ENCODE measurements around the gene RWDD4. TPM values are rescaled to one million over a fixed set of nuclear protein-coding genes. Genes with fewer than 3 reads are reported as not detected.

Gene RWDD4
- total RNA-seq, 1 donor = 19.9 TPM

GRCh38 chr4:183681119-183681518 lies 22.1 kb upstream of the RWDD4 start:
- no peak overlapping the region for H3K4me3 ChIP-seq (ENCODE audit: insufficient read depth, low read length)
- no peaks in the 10 kb centered on the region for H3K9me3 ChIP-seq (ENCODE audit: low read depth, low read length)
- H3K27me3 ChIP-seq (ENCODE audit: insufficient read depth, low read length) = no peaks in the 10 kb centered on the region
- H3K36me3 ChIP-seq (ENCODE audit: insufficient read depth, low read length) = peaks cover 59% of the 10 kb centered on the region
- no peaks in the 10 kb centered on the region for H4K20me1 ChIP-seq (ENCODE audit: insufficient read depth, low read length)
- no peak for DNase-seq (ENCODE audit: insufficient read length, low spot score, missing footprints)
- H3K79me2 ChIP-seq (ENCODE audit: insufficient read depth, low read length) = no peaks in the 10 kb centered on the region
- H2AFZ ChIP-seq (ENCODE audit: low read length) = no peak overlapping the region
- H3K4me1 ChIP-seq (ENCODE audit: insufficient read depth, low read length) = no peaks in the 10 kb centered on the region
- TF ChIP-seq CTCF (IDR thresholded peaks at IDR 0.05; ENCODE audit: extremely low read depth, low read depth, low read length) = no peak
- no peak overlapping the region for H3K27ac ChIP-seq (ENCODE audit: low read depth, low read length)
- no peak overlapping the region for H3K4me2 ChIP-seq (ENCODE audit: insufficient read depth, low read length)

GRCh38 chr4:183675625-183676024 lies 16.6 kb upstream of the RWDD4 start:
- H3K4me2 ChIP-seq (ENCODE audit: insufficient read depth, low read length) = no peak overlapping the region
- no peak for TF ChIP-seq CTCF (IDR thresholded peaks at IDR 0.05; ENCODE audit: extremely low read depth, low read depth, low read length)
- no peaks in the 10 kb centered on the region for H3K27me3 ChIP-seq (ENCODE audit: insufficient read depth, low read length)
- no peak overlapping the region for H3K27ac ChIP-seq (ENCODE audit: low read depth, low read length)
- no peaks in the 10 kb centered on the region for H3K9me3 ChIP-seq (ENCODE audit: low read depth, low read length)
- no peak overlapping the region for H3K4me3 ChIP-seq (ENCODE audit: insufficient read depth, low read length)
- H4K20me1 ChIP-seq (ENCODE audit: insufficient read depth, low read length) = no peaks in the 10 kb centered on the region
- H3K79me2 ChIP-seq (ENCODE audit: insufficient read depth, low read length) = no peaks in the 10 kb centered on the region
- H3K36me3 ChIP-seq (ENCODE audit: insufficient read depth, low read length) = peaks cover 46% of the 10 kb centered on the region
- DNase-seq (ENCODE audit: insufficient read length, low spot score, missing footprints) = no peak
- H2AFZ ChIP-seq (ENCODE audit: low read length) = no peak overlapping the region
- H3K4me1 ChIP-seq (ENCODE audit: insufficient read depth, low read length) = no peaks in the 10 kb centered on the region

- Histone ChIP-seq H3K9me3 (ENCODE audit: low read depth, low read length) (no peaks in the 10 kb centered on the region), H2AFZ (ENCODE audit: low read length) (no peak overlapping the region), H3K27ac (ENCODE audit: low read depth, low read length) (no peak overlapping the region), H3K27me3 (ENCODE audit: insufficient read depth, low read length) (no peaks in the 10 kb centered on the region), H3K36me3 (ENCODE audit: insufficient read depth, low read length) (peaks cover 41% of the 10 kb centered on the region), H3K79me2 (ENCODE audit: insufficient read depth, low read length) (no peaks in the 10 kb centered on the region), H3K4me2 (ENCODE audit: insufficient read depth, low read length) (no peak overlapping the region), H4K20me1 (ENCODE audit: insufficient read depth, low read length) (no peaks in the 10 kb centered on the region), H3K4me1 (ENCODE audit: insufficient read depth, low read length) (no peaks in the 10 kb centered on the region), H3K4me3 (ENCODE audit: insufficient read depth, low read length) (no peak overlapping the region)
- no peak for TF ChIP-seq CTCF (IDR thresholded peaks at IDR 0.05; ENCODE audit: extremely low read depth, low read depth, low read length)
- DNase-seq (ENCODE audit: insufficient read length, low spot score, missing footprints) = no peak
Measured at GRCh38 chr4:183674153-183674552, 15.2 kb upstream of the RWDD4 start.

GRCh38 chr4:183670960-183671555 lies 12.1 kb upstream of the RWDD4 start:
- Histone ChIP-seq H3K9me3 (ENCODE audit: low read depth, low read length) (no peaks in the 10 kb centered on the region), H3K27me3 (ENCODE audit: insufficient read depth, low read length) (no peaks in the 10 kb centered on the region), H2AFZ (ENCODE audit: low read length) (no peak overlapping the region), H3K79me2 (ENCODE audit: insufficient read depth, low read length) (no peaks in the 10 kb centered on the region), H3K4me2 (ENCODE audit: insufficient read depth, low read length) (no peak overlapping the region), H3K36me3 (ENCODE audit: insufficient read depth, low read length) (peaks cover 53% of the 10 kb centered on the region), H3K4me1 (ENCODE audit: insufficient read depth, low read length) (no peaks in the 10 kb centered on the region), H4K20me1 (ENCODE audit: insufficient read depth, low read length) (no peaks in the 10 kb centered on the region), H3K4me3 (ENCODE audit: insufficient read depth, low read length) (no peak overlapping the region), H3K27ac (ENCODE audit: low read depth, low read length) (no peak overlapping the region)
- no peak for TF ChIP-seq CTCF (IDR thresholded peaks at IDR 0.05; ENCODE audit: extremely low read depth, low read depth, low read length)
- DNase-seq (ENCODE audit: insufficient read length, low spot score, missing footprints) = no peak

All from osteoblast (primary cell).